GM19467 (cell line): ENCODE results near the gene RIN2.
A peak's percentile ranks its signal among the peaks of the same experiment; 100 is the strongest.

ENCODE experiments used
- ATAC-seq: cut with Tn5 transposase; IDR thresholded peaks from one replicate; pipeline ENCODE4 v1.9.1; 2021; ENCODE audit warnings: mild to moderate bottlenecking, moderate library complexity; ENCODE audit not compliant: unreplicated experiment

The RIN2 gene

DNA sequence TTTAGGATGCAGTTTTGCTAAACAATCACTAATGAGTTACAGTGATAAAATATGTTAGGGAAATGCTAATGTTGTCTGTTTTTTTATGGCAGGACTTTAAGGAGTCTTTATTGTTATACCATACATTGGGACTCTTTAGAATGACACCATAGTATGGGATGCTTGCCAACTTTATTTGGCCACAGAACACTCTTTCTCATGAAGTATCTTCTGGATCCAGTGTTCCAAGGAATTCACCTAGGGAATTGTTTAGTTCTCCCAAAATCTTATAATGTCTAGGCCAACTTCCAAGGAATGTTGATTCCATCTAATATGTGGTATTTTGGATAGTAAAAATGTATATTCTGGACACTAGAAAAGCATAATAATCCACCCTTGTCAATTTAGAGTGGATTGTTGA lies 3.3 kb downstream of the RIN2 start:
- no peak for ATAC-seq

- no peak for ATAC-seq
Observed at GRCh38 chr20:19761841-19762240, 3.8 kb downstream of the RIN2 start.

GRCh38 chr20:19764207-19764606 lies 6.1 kb downstream of the RIN2 start:
- no peak for ATAC-seq

- ATAC-seq, result no peak
Observed at GRCh38 chr20:19765266-19765665, 7.2 kb downstream of the RIN2 start.

- ATAC-seq, result no peak
Observed at GRCh38 chr20:19765913-19766312, 7.9 kb downstream of the RIN2 start.

GRCh38 chr20:19767070-19767469 lies 9.0 kb downstream of the RIN2 start:
- no peak for ATAC-seq

- ATAC-seq, result no peak
Observed at GRCh38 chr20:19768325-19768842, 10.3 kb downstream of the RIN2 start.

DNA sequence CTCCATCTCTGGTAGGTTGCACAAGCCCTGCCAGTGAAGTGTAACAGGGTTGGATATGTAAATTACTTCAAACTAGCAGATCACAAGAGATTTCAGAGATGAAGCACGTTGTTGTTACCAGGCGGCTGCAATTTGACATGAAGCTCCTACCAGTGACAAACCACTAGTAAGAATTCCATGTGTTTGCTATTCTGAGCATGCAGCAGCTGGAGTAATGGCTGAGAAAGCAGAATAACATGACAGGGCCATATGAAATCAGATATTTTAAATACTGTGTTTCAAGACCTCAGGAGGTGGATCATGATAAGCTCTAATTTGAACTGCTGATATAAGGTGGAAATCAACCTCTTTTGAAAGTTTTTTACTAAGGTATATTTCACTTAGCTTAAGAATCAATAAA lies 11.4 kb downstream of the RIN2 start:
- ATAC-seq, result no peak

GRCh38 chr20:19770375-19770774 lies 12.3 kb downstream of the RIN2 start:
- no peak for ATAC-seq

- ATAC-seq, result no peak
Observed at GRCh38 chr20:19771031-19771430, 13.0 kb downstream of the RIN2 start.

- no peak for ATAC-seq
Observed at GRCh38 chr20:19773471-19773870, 15.4 kb downstream of the RIN2 start.

DNA sequence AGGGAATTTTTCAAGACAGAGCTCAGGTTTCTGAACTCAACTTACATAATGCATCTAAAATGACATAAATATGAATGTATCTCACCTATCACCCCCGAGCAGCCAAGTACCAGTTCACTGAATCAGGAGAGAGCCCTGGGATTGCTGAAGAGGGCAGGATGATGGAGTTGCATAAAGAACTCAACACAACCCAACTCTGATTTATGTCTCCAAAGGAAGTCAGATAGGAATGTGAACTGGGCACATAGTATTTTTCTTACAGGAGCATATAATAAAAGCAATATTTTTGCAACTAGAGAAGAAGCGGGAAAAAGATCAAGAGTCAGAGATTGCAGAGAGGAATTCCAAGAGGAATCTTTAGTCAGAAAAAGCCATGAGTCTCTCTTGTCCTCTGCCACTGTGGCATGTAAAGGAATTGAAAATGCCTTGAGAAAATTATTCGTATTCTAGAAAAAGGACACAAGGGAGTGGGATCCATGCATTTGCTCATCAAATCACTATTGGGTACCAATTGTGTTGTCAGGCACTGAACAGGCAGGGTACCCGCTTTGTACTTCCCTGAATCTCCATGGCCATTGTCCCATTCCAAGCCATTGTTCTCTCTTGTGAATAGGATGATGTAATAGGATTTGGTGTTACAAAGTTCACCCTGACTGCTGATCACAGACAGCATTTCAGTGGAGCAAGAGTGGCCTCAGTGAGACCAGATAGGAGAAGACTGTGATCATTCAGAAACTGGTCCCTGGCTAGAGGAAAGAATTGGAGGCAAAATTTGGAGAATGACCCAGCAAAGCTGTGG lies 16.3 kb downstream of the RIN2 start:
- no peak for ATAC-seq

- no peak for ATAC-seq
Observed at GRCh38 chr20:19775353-19776253, 17.5 kb downstream of the RIN2 start.

DNA sequence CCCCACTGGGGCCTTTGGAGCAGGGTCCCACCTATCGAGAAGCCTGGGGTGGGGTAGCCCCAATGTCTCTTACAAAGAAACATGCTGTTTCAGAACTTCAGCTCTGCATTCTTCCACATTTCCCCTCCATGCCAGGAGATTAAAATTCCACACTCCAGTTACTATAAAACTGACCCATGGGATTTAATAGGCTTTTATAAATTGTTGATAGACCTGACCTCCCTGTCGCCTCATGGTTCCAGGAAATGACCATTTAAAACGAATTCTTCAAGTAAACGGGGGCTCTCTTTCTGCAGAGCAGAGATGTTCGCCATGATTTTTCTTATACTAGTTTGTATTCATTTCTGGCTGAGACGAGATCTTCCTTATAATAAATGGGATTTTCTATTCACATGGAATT lies 19.3 kb downstream of the RIN2 start:
- no peak for ATAC-seq

- no peak for ATAC-seq
Observed at GRCh38 chr20:19777981-19778380, 19.9 kb downstream of the RIN2 start.

GRCh38 chr20:19778404-19778803 lies 20.3 kb downstream of the RIN2 start:
- no peak for ATAC-seq

DNA sequence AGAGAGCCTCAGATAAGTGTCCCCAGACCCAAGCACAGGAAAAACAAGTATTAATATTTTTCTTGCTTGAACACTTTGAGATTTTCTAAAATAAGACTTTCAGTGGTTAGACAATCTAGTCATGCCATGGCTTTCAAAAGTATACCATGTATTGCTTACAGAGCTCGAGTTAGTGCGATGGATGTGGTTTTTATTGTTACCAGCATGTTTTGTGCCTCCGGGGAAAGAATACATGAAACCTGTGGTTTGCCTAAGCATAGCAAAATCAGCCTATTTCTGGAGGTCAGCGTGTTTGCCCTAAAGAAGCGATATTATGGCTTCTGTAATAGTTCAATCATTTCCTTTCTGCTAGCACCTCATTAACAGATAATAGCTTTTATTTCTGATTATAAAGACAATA lies 21.6 kb downstream of the RIN2 start:
- peak; percentile 63 for ATAC-seq

- ATAC-seq, result no peak
Observed at GRCh38 chr20:19780261-19780660, 22.2 kb downstream of the RIN2 start.

- ATAC-seq, result no peak
Observed at GRCh38 chr20:19781235-19781634, 23.2 kb downstream of the RIN2 start.

DNA sequence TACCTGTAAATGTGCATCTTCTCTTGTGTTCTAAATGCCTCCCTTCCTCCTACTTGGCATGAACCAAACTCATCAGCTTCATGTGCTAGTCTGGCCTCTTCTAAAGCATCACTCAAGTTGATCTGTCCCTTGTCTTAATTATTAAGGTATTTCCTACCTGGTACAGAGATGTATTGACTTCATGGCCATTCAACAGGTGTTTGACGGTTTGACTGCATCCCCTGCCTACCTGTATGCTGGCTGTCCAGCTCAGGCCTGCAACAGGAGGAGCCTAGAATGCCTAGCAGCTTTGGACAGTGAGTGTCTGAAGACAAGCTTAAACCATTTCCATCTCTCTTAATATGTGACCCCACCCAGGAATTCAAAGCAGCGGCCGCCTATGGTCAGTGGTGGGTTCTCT lies 24.6 kb downstream of the RIN2 start:
- no peak for ATAC-seq

- ATAC-seq, result no peak
Observed at GRCh38 chr20:19783966-19784401, 25.9 kb downstream of the RIN2 start.
